ENCODE results near the gene CCL5. TPM values are rescaled to one million over a fixed set of nuclear protein-coding genes. Genes with fewer than 3 reads are reported as not detected.

CCL5 gene
- total RNA-seq, result 1.6 and 1.8 TPM in 2 replicates

DNA sequence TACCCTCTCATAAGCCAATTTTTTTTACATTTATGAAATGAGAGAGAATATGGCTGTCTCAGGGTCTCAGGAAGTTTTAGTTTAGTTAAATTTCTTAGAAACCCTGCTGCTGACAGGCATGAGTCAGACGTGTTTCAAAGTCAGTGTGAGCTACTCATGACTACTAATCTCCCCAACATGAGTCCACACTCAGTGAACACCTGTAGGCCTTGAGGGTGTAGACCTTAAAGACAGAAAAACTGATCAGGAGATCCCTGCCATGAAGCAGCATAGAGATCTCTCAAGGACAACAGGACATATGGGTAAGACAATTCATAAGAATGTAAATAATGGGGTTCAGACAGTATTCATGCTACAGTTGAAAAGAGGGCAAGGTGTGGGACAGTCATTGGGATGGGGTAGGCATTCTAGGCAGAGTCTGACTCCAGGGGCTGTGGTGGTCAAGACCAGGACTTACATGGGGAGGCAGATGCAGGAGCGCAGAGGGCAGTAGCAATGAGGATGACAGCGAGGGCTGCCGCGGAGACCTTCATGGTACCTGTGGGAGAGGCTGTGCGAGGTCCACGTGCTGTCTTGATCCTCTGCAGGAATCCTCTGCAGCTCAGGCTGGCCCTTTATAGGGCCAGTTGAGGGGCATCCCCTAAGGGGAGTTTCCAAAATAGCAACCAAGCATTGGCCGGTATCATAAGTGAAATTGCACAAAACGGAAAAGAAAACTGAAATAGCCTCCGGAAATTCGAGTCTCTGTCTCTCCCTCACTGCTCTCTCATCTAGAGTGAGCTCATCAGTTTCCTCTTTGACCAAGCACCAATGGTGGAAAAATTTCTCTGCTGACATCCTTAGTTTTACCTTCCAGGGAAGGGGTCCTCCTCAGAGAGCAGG lies at the start of gene CCL5:
CCL5 (minus strand) TSS at position 588 of the 882 bp plus-strand sequence.
- no peak for DNase-seq (ENCODE audit: extremely low read depth, low read depth, low spot score)

DNA sequence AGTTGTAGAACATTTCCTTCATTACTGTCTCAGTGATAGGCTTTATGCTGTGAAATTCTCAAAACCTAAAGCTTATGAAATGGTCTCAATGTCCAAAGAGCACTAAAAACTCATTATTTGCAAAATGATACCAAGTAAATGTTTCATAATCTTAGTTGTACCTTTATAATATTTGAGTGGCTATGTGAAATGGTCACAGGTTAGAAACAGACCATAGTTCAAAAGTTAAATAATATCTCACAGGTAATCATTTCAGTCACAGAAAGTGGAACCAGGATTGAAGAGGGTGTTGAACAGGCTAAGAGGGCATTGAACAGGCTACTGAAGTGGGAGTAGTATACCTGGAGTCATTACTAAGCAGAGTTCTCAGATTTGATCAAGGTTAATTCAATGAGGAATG lies 47.6 kb upstream of the CCL5 start:
- no peak for DNase-seq (ENCODE audit: extremely low read depth, low read depth, low spot score)

DNA sequence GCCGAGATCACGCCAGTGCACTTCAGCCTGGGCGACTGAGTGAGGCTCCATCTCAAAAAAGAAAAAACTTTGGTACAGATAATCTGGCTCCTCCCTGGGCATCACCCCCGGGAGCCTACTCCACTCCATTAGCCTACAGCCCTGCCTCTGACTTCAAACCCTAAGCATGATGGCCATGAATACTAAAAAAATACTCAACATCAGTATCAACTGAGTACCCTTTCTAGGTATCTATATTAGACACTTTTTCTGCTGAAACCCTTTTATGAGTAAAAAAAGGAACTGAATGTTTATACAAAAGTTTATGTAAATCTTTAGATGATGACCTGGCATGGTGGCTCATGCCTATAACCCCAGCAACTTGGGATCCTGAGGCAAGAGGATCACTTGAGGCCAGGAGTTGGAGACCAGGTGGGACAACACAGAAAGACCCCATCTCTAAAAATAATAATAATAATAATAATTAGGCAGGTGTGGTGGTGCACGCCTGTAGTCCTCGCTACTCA lies 43.5 kb upstream of the CCL5 start:
- no peak for DNase-seq (ENCODE audit: extremely low read depth, low read depth, low spot score)

DNA sequence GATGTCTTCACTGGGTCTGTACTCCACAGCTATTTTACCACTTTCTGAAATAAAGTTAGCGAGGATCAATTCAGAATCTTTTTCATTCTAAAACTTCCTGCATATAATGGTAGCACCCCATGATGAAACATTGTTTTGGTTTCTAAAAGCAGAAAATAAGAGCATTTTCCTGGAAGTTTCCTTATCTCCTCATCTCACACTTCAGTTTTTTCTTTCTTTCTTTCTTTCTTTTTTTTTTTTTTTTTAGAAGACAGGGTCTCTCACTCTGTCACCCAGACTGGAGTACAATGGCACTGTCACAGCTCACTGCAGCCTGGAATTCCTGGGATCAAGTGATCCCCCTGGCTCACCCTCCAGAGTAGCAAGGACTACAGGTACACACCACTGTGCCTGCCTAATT lies 40.1 kb upstream of the CCL5 start:
- no peak for DNase-seq (ENCODE audit: extremely low read depth, low read depth, low spot score)

DNA sequence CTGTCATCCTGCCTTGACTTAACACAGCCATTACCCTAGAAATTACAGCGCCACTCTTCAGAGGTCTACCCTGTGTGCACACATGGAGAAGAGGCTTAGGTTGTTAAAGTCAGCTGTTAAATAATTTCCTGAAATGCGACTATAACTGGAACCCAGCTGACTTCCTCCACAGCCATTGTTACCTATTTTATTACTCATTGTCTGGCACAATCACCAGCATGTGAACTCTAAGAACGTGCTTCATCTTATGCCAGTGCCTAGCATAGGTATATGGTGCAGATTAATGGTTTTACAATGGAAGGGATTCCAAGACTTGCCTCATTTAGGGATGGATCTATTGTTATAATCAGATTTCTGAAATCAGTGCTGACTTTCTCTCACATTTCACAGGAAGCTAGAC lies 38.5 kb upstream of the CCL5 start:
- DNase-seq (ENCODE audit: extremely low read depth, low read depth, low spot score), result peak; percentile 44

DNA sequence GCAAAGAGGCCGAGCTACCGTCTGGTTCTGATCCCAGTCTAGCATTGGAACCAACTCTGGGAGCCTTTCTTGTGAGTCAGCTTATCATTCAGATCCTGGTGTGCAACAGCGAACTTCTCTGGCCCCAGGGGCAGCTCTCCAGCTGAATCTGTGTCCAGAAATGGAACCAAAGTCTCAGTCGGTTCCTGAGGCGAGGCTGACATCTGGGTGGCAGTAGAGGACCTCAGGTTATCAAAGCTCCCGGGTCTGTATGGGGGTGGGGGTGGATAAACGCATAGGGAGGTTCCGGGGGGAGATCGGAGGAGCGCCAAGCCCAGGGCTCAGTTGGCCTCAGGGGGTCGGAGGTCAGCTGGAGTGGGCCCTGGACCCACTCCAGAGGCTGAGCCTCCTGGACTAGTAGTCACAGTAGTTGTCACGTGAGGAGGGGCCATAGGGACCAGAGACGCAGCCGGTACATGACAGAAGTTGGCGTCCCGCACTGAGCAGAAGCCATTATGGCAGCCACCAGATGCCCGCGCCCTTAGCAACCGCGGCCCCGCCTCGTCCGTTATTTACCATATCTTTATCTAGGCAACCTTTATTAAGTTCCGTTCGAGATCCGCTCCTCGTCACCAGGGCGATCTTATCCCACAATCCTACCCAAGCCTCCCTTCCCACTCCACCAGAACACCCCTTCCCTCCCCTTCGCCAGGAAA lies 37.5 kb upstream of the CCL5 start:
- no peak for DNase-seq (ENCODE audit: extremely low read depth, low read depth, low spot score)

DNA sequence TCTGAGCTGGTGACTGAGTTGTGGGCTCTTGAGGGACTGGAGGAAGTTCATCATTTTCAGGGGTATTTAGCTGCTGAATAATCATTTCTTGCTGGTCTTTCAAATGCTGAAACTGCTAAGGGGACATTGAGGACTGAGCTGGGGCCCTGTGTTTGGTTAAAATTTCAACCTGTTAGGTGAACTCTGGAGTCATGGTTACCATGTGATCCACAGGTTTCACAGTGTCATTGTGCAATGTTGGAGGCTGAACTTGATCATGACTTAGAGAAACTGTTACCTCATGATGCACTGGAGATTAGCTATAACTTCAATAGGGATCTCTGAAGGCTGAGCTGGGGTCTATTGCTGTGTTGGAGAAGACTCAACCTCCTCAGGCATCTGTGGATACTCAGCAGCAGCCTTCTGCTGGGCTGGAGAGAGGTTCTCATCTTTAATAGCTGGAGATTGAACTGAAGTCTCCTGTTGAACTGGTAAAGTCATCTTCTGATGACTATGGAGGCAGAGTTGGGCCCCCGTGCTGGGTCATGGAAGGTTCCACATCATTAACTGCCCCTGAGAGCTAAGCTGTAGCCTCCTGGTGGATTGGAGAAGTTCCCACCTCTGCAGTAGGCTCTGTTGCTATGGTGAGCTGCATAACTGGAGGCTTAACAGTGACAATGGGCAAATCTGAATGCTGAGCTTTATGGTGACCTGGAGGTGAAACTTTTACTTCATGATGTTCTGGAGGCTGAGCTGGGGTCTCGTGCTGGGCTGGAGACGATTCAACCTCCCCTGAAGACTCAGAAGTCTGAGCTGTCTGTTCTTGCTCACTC lies 35.2 kb upstream of the CCL5 start:
- DNase-seq (ENCODE audit: extremely low read depth, low read depth, low spot score), result no peak

DNA sequence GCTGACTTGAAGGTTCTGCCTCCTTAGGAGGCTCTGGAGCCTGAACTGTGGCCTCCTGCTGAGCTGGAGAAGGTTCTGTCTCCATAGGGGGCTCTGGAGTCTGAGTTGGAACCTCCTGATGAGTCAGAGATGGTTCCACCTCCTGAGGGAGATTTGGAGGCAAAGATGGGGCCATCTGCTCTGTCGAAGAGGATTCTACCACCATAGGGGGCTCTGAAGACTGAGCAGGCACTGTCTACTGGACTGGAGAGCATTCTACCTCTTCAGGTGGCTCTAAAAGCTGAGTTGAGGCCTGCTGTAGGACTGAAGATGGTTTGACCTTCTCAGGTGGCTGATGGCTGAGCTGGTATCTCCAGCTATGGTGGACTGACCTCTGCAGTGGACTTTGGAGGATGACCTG lies 34.2 kb upstream of the CCL5 start:
- DNase-seq (ENCODE audit: extremely low read depth, low read depth, low spot score), result no peak

DNA sequence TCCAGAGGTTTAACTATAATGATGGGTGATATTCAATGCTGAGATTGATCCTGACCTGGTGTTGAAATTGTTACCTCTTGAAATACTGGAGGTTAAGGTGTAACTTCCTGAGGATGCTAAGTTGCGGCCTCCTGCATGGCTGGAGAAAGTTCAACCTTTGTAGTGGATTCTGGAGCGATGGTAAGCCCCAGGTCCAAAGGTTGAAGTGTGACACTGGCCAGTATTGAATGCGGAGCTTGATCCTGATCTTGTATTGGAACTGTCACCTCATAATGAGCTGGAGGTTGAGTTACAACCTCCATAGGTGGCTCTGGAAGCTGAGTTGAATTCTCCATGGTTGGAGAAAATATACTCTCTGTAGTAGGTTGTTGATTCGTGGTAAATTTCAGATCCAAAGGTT lies 33.4 kb upstream of the CCL5 start:
- no peak for DNase-seq (ENCODE audit: extremely low read depth, low read depth, low spot score)

DNA sequence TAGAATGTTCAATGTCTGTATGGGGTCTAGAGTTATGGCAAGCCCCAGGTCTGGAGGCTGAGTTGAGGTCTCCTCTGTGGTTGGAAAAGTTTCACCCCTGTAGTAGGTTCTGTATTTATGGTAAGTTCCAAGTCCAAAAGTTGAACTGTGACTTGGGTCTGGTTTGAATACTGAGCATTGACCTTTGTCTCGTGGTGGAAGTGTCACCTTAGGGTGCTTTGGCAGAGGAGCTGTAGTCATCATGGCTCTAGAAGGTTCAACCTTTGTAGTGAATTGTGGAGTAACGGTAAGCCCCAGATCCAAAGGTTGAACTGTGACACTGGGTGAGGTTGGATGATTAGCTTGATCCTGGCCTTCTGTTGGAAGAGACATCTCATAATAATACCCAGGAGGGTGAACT lies 32.8 kb upstream of the CCL5 start:
- DNase-seq (ENCODE audit: extremely low read depth, low read depth, low spot score), result no peak

DNA sequence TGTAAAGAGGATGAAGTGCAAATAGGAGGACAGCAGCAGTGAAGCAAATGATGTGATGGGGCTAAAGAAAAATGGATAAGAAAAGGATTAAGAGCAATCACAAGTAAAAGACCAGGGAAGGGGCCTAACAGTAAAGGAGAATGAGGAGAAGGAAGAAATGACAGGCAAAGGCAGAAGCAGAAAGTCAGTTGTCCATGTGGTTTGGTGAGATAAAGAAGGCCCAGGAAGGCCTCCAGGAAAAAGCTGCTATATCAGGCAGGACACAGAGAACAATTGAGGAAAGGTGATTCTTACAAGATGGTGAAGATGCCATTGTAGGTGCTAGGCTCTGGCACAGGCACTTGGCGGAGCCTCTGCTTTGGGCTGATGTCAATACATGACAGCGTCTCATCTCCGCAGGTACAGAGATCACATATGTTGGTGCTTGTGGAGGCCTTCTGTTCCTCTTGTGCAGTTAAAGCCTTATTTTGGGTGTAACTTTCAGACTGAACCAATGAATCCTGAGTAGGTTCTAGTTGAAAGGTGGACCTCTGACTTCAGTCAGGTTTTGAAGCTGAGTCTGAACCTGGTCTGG lies 32.3 kb upstream of the CCL5 start:
- no peak for DNase-seq (ENCODE audit: extremely low read depth, low read depth, low spot score)

DNA sequence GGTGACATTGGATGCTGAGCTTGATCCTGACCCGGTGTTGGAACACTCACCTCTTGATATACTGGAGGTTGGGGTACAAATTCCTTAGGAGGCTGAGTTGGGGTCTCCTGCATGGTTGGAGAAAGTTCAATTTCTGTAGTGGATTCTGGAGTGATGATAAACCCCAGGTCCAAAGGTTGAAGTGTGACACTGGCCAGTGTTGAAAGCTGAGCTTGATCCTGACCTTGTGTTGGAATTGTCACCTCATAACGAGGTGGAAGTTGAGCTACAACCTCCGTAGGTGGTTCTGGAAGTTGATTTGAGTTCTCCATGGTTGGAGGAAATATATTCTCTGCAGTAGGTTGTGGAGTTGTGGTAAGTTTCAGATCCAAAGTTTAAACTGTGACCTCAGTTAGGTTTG lies 29.2 kb upstream of the CCL5 start:
- no peak for DNase-seq (ENCODE audit: extremely low read depth, low read depth, low spot score)

DNA sequence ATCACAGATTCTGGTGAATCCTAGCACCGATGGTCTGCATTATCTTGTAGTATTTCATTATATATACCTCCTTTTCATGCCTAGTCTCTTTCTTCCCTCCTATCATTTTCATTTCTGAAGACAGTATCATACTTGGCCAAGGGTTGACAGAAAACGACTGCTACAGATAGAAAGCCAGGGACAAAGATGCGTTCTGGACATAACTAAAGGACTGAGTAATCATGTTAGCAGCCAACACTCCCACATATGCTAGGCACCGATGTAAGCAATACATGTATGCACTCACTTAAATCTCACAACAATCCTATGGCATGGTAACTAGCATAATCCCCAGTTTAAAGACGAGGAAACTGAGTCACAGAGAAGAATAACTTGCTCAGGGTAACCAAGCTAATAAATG lies 27.5 kb upstream of the CCL5 start:
- DNase-seq (ENCODE audit: extremely low read depth, low read depth, low spot score), result no peak

DNA sequence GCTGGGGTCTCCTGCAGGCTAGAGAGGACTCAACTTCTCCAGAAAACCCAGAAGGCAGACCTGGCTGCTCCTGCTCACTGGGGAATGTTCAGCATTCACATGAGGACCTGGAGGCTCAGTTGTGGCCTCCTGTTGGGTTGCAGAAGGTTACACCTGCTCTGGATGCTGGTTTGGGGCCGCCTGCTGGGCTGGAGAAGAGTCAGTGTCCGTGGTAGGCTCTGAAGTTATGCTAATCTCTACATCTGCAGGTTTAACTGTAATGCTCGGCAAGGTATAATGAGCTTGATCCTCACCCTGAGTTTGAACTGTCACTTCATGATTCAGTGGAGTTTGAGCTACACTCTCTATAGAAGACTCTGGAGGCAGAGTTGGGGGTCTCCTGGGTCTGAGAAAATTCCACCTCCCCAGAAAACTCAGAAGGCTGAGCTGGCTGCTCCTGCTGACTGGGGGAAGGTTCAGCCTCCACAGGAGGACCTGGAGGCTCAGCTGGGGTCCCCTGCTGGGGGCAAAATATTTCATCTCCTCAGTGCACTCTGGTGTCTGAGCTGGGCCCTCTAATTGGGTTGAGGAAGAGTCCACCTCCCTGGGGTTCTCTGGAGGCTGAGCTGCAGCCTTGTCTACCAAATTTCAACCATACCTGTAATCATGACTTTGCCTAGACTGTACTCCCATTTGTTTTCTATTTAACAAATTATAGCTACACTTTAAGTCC lies 26.9 kb upstream of the CCL5 start:
- no peak for DNase-seq (ENCODE audit: extremely low read depth, low read depth, low spot score)

DNA sequence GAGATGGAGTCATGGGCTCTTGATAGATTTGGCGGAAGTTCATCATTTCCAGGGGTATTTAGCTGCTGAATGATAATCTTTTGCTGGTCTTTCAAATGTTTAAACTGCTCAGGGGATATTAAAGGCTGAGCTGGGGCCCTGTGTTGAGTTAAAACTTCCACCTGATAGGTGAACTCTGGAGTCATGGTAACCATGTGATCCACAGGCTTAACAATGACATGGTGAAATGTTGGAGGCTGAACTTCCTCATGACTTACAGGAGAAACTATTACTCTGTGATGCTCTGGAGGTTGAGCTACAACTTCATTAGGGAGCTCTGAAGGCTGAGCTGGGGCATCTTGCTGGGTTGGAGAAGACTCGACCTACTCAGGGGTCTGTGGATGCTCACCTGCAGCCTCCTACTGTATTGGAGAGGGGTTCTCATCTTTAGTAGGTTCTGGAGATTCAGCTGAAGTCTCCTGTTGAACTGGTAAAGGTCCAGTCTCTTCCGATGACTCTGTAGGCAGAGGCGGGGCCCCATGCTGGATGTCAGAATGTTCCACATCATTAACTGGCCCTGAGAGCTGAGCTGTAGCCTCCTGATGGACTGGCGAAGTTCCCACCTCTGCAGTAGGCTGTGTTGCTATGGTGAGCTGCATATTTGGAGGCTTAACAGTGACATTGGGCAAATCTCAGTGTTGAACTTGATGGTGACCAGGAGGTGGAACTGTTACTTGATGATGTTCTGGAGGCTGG lies 26.2 kb upstream of the CCL5 start:
- no peak for DNase-seq (ENCODE audit: extremely low read depth, low read depth, low spot score)

DNA sequence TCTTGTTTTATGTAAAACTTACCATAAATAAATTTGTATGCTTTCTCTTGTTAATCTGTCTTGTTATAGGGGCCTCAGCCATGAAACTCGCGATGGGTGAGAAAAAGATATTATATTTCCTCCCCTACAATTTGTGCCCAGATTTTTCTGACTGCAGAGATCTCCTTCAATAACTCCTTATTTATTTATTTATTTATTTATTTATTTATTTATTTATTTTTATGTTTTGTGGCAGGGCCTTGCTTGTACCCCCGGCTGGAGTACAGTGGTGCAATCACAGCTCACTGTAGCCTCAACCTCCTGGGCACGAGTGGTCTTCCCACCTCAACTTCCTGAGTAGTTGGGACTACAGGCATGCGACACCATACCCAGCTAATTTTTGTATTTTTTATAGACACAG lies 23.3 kb upstream of the CCL5 start:
- DNase-seq (ENCODE audit: extremely low read depth, low read depth, low spot score), result no peak

DNA sequence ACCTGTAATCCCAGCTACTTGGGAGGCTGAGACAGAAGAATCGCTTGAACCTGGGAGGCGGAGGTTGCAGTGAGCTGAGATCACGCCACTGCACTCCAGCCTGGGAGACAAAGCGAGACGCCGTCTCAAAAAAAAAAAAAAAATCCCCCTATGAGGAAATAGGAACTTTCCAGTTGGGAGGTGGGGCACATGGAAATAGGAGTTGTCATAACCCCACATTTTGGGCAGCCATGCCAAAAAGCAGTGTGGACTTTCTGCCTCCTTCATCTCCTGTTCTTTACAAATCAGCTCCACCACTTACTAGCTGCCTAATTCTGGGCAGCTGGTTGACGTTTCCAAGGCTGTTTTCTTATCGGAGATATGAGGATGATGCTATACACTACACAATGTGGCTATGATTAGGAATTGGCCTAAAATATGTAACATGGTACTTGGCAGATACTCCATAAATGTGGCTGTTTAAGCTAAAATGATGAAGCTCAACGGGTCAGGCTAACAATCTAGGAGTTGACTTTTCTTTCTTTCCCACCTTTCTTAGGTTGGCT lies 21.5 kb upstream of the CCL5 start:
- no peak for DNase-seq (ENCODE audit: extremely low read depth, low read depth, low spot score)

DNA sequence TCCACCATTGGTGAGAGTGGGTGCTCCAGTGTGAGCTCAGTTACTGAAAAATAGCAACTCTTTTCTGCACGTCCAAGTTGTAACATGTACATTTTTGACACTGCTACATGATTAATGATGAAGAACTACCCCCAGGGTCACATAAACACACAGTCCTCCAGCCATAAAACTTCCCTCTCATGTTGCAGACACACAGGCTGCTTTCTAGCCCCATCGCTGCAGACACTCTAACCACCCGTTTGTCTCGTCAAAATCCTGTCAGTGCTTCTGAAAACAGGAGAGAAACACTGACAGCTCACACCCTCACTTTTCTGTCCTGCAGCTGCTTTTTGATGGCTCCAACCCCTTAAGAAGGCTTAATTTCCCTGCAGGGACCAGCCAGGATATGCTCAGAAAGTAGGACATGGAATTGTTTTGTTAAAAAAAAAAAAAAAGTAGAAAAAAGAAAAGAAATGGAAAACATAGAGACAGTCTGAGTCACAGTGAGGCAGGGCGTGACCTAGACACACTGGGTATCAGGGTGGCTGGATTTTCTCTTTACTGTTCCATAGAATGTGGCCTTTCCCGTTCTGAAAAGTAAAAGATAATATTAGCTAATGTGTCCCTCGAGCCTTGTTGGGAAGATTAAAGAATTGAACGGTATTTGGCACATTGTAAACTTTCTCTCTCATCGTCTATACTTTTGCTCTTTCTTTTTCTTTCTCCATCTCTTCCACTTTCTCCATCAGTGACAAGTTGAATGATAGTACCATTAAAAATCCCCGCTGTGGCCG lies 20.7 kb upstream of the CCL5 start:
- DNase-seq (ENCODE audit: extremely low read depth, low read depth, low spot score), result no peak

DNA sequence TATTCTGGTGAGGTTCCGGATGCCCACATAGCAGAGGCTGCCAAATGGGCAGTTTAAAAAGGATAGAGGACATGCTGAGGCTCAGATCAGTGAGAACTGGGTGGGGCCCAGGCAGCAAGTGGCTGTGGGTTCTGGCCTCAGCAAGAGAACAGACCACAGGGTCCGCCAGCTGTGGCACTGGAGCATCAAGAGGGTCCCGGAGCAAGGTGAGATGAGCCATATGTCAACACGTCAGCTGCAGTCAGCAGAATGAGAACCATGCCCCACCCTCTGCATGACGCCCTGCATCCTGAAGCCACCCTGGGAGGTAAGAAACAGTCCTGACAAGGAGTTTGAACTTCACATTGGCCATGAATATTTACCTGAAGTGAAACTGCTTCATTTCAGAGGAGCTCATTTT lies 20.1 kb upstream of the CCL5 start:
- DNase-seq (ENCODE audit: extremely low read depth, low read depth, low spot score), result no peak
